ENCODE data around the gene BDH2. TPM values are rescaled to one million over a fixed set of nuclear protein-coding genes. Genes with fewer than 3 reads are reported as not detected.

BDH2 gene
- 7.3 TPM for total RNA-seq

DNA sequence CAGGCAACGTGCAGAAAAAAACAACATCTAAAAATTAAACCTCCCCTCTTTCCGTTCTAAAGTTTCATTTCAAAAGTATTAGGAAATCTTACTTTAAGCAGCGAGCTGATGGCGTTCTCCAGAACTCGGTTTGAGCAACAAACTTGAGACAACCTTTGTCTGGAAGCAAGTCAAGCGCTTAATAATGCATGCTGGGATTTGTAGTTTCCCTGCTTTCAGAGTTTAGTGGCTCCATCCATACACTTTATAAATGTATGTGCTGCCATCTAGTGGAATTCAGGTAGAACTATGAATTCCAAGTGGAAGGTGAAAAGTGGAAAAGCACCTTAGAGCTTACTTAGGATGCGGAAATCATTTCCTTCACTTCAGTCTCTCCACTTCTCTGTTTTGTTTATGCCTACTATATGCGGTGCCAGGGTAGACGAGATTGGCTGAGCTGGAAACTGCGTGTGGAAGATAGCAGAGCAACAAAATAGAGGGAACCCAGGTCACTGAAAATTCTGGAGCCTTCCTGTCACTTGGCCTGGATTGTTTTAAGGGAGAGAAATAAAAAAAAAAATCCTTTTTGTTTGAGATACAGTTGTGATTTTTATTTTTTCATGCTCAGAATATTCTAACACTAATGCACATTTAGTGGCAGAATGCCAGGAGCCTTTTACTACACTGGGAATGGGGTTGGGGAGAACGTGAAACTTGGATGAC lies at the start of gene BDH2:
Gene BDH2 (minus strand): TSS at position 144 of the 702 bp plus-strand sequence. CDS start 3,580 bp downstream, outside the sequence.
- FAIRE-seq (peak; percentile 79), DNase-seq (ENCODE audit: low spot score in 2 of 2) (peak; percentile 41 to 66)

DNA sequence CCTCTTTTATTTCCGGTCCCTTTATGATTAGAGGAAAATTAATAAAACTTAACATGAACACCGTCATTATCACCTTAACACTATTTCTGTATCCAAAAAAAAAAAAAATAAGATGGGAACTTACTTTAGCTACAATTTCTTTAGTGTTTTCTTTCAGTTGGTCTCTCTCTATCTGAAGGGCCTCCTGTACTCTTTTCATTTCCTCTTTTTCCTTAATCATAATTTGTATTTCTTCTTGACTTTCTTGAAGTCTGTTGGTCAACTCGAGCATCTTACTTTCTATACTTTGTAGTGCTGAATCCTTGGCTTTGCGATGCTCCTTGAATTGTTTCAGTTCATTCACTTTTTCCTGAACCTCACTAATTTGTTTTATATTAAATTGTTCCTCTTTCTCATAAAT lies 45.3 kb upstream of the BDH2 start:
- FAIRE-seq (no peak), DNase-seq (ENCODE audit: low spot score in 2 of 2) (no peak)

DNA sequence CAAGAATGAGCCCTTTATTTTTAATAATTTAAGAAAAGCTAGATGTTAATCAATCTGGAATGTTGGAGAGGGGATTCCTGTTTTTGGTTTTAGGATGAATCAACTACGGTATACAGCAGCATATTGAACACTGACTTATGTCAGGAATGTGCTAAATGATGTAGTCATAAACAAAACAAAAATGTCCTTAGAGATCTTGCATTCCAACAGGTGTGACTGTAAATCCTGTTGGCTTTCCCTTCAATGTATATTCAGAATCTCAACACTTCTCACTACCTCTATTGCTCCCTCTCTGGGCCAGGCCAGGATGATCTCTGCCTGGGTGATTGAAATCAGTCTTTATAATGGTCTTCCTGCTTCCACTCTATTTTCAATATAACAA lies 37.8 kb upstream of the BDH2 start:
- DNase-seq (ENCODE audit: low spot score in 2 of 2) (no peak), FAIRE-seq (no peak)

DNA sequence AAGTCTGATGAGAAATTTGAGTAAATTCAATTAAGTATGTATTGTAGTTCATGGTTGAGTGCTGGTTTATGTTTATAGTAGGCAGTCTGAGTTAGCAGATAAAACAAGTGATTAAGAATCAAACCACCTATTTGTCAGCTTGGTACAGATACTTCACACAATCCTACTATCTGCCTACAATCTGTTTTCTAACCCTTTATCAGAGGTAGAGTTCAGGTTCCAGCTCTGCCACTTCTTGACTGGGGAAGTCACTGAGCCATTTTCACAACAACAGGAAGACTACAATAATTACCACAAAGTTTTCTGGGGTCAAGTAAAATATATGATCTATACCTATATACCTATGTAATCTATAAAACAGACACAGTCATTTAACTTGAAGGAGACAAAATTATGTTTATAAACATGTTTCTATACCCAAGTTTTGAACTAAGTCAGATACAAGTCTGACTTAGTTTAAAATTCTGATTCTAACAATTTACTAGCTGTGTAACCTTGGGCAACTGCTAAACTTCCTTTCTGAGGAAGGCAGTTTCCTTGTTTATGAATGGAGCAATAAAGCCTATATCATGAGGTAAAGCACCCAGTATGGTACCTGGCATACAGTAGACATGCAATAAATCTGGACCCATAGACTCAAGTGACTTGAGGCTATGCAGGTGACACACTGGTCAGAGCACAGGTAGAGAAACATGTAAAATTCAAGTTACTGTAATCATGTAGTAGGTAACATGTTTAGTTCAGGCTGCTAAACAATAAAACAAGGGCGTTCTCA lies 37.2 kb upstream of the BDH2 start:
- DNase-seq (ENCODE audit: low spot score in 2 of 2) (no peak), FAIRE-seq (no peak)

DNA sequence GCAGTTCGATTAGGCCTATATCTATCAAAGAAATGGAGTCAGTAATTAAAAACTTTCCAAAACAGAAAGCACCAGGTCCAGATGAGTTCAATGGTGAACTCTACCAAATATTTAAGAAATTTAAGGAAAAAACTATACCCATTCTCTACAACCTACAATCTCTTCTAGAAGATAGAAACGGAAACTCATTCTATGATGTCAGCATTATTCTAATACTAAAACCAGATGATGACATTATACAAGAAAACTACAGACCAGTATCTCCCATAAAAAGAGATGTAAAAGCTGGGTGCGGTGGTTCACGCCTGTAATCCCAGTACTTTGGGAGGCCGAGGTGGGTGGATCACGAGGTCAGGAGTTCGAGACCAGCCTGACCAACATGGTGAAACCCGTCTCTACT lies 29.5 kb upstream of the BDH2 start:
- DNase-seq (ENCODE audit: low spot score in 2 of 2) (no peak), FAIRE-seq (no peak)

DNA sequence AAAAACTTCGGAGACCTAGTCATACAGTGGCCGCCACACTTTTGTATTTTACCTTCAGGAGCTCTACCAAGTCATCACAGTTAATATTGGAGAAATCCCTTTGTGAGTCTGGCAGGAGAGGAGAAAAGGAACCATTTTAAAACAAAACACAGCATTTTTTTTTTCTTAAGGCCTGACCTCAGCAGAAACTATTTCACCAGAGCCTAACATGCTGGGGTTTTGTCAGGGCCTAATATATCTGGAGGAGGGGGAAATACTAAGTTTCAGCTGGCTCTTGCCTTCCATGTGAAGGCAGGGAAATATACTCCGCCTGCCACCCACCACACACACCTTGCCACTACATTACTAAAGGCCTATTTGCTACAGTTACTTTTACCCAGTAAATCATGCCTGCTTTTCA lies 26.5 kb upstream of the BDH2 start:
- DNase-seq (ENCODE audit: low spot score in 2 of 2) (no peak), FAIRE-seq (no peak)

DNA sequence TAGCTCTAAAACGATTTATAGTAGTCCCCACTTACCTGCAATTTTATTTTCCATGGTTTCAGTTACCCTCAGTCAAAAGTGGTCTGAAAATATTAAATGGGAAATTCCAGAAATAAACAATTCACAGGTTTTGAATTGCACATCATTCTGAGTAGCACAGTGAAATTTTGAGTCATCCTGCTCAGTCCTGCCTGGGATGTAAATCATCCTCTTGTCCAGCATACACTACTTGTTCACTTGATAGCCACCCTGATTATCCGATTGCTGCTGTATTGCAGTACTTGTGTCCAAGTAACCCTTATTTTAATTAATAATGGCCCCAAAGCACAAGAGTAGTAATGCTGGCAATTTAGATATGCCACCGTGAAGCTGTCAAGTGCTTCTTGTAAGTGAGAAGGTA lies 23.5 kb upstream of the BDH2 start:
- DNase-seq (ENCODE audit: low spot score in 2 of 2) (no peak), FAIRE-seq (no peak)

DNA sequence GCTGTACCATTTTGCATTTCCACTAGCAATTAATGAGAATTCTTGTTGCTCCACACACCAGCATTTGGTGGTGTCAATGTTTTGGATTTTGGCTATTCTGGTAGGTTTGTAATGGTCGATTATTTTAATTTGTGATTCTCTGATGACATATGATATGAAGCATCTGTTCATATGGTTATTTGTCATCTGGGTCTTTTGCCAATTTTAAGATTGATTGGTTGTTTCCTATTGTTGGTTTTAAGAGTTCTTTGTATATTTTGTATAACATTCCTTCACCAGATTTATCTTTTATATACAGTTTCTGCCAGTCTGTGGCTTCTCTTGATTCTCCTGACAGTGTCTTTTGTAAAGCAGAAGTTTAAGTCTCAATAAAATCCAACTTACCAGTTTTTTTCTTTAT lies 18.5 kb upstream of the BDH2 start:
- FAIRE-seq, result no peak
- no peak for DNase-seq (ENCODE audit: low spot score in 2 of 2)

DNA sequence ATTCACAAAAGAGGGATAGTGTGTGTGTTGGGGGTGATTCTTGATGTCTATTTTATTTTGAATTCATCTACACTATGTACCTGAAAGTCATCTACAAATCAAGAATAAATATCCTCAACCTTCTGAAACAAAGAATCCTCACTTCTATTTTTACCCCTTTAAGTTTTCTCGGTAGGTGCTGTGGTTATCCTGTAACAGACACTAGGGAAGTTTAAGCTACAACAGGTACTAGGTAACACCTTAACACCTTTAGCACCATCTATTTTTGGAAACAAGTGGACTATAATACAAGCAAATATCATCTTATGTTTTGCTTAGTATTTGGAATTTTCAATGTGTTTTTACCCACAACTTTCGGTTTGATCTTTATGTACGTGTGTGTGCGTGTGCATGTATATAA lies 12.0 kb upstream of the BDH2 start:
- no peak for DNase-seq (ENCODE audit: low spot score in 2 of 2)
- FAIRE-seq, result no peak

DNA sequence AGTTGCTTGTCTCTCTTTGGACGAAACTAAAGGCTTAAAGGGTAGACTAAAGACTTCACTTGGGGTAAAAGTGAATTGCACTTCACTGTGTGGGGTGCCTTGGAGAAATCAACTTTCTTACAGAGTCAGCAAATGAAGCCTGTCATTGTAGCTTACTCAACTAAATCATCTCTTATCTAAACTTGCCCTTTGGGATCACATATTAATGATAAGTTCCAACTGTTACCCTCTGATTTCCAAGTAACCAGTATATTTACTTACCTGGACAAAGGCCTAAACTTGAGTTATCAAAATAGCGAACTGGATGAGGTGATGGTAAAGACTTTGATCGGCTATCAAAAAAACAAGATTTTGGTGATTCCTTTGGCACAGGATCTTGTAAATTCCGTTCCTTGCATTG lies 8.9 kb upstream of the BDH2 start:
- FAIRE-seq (no peak), DNase-seq (ENCODE audit: low spot score in 2 of 2) (no peak)

DNA sequence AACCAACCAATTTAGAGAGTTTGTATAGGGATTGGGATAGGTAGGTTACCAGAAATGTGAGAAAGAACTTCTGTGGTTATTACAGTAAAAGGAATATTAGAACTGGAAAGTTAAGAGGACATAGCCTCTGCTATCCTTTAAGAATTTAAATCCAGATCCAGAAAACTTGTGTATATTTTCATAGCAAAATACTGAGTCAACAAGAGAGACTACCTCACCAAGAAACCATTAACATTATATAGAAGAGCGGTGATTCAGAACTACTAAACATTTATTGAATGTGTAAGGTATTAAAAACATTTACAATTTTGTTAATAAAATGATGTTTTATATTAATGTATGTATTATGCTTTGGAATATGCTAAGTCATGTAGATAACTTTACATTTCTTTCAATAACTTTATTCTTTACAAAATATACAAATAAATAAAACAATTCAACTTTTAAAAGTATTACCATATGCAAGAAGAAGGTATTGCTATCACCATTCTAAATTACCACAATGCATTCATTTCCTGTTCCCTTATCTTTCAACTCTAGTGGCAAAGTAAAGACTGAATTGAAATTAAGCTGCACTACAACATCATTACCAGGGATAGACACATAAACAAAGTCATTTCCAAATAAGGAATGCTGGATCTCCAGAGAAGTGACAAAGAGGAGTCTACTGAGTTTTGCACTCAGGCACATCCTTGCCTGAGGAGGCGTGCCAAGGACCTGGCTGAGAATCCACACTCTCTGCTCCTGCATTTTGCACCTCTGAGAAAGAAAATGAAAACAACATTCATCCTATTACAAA lies 6.1 kb upstream of the BDH2 start:
- FAIRE-seq, result no peak

DNA sequence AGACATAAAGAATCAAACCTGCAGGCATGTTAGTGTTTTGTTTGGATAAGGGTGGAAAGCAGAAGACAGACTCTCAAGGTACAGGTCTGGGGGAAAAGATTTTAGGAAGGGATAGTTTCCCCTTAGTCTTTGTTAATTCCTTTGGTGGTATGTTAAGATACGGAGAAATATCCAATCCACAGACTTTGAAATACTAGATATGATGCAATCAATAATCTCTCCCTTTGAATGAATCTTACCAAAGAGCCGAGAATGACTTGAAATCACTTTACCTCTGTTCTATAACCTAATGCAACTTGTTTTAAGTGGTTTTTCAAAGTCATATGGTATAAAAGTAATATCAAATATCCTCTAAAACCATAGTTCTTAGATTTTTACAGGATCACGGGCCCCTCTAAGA lies 5.3 kb upstream of the BDH2 start:
- DNase-seq (ENCODE audit: low spot score in 2 of 2) (no peak), FAIRE-seq (no peak)

More for the DNA sequence above, 6.1 kb upstream of the BDH2 start:
- DNase-seq (ENCODE audit: low spot score in 2 of 2), result no peak

DNA sequence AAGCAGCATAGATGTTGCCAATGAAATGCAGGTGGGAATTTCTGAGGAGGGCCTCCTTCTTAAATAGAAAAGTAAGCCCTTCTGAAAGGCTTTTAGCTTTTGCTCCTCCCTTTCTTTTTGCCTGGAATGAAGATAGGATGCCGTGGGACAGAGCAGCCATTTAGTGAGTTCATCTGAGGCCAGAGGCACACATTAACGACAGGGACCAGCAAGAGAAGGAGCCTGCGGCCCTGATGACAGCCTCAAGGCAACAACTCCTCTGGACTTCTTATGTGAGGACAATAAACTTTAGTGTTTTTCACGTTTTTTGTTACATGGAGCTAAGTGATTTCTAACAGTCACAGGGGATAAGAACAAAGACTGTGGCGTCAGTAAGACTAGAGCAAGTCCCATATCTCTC lies 1.1 kb upstream of the BDH2 start:
- FAIRE-seq (no peak), DNase-seq (ENCODE audit: low spot score in 2 of 2) (no peak)

DNA sequence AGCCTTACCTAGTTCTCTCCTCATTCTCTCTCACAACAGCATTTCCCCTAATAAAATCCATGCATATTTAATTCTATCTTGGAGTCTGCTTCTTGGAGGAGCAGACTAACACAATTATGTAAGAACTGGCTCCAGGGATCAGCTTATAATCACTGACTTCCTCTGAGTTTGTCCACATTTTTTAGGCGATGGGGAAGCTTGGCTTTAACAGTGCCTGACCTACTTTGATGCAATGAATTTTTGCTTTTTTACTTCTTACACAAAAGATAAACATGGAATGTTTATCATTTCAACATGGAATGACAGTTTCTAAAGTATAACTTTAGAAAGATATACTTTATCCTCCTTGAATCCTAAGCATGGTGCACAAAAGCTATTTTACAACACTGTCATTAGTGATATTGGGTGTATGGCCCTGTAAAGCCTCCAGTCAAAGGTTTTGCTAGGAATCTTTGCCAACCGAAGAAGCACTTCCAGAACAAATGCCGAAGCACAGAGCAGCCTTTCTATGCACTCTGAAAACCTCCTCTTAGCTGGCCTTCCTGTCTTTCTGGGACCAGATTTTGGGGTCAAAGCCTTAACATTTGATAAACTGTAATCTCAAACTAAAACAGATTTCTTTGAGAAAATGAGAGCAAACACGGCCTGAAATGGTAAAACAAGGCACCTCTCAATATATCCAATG lies 736 bp downstream of the BDH2 start:
- FAIRE-seq, result no peak
- no peak for DNase-seq (ENCODE audit: low spot score in 2 of 2)

DNA sequence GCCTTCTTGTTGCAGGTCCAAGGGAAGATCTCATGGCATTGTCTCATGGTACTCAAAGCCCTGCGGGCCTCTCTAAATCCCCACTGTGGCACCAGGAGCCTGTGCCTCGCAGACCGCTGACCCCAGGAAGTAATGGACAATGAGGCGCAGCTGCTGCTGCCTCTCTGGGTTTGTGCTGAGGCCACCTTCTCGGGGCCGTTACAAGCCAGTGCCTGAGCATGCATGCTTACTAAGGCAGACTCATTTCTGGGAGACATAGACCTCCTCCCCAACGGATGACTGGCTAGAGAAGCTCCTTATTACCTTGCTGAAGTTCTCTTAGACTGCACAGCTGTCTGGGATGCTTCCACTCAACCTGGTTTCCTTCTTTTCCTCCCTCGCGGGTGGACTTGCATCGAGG lies 1.3 kb downstream of the BDH2 start:
- FAIRE-seq (no peak), DNase-seq (ENCODE audit: low spot score in 2 of 2) (no peak)

DNA sequence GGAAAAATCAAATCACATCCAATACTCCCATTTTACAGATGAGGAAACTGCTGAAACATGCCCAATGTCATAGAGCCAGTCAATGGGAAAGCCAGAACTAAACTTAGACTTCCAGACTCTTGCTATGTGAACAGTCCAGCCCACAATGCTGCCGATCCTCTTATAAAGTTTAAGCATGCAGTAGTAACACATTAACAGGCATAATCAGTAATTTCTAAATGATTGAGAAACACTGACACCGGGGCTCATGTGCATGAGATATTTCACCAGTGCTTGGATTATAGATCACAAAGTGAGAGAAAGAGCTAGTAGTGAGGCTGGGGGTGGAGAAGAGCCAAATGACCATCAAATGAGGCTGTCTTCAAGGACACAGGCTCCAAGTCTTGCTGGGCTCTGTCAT lies 2.5 kb downstream of the BDH2 start:
- DNase-seq (ENCODE audit: low spot score in 2 of 2) (no peak), FAIRE-seq (no peak)

DNA sequence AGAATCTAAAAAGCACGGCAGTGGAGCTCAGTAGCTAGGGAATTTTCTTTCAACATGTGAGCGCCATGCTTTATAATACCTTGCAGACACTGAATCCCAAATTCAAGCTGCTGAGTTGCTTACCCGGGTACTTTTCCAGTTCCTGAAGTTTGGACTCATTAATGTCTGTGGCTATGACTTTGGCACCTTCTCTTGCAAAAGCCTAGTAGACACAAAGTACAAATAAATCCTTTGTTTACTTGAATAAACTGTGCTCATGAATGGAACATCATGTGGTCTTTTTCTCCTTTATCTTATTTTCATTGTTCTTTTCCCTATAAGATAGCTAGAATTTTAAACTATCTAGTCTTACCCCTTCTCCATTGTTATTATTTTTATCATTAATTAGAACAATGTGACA lies 4.6 kb downstream of the BDH2 start:
- no peak for DNase-seq (ENCODE audit: low spot score in 2 of 2)
- no peak for FAIRE-seq

DNA sequence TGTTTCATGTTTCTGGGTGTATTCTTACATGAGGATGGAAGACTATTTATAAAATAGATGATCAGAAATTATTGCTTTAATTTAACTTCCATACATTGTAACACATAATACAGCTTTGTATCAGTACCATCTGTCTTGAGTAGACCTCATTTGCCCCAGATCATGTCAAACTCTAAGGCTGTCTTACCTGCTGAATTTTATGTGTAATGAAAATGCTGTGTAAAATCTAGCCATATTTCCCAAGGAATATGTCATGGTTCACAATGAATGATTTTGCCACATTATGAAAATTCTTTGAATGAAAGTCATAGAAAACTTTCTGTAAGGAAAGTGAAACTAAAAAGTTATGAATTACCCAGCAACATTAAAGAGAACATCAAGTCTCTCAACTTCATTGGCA lies 7.4 kb downstream of the BDH2 start:
- no peak for DNase-seq (ENCODE audit: low spot score in 2 of 2)
- FAIRE-seq, result no peak

DNA sequence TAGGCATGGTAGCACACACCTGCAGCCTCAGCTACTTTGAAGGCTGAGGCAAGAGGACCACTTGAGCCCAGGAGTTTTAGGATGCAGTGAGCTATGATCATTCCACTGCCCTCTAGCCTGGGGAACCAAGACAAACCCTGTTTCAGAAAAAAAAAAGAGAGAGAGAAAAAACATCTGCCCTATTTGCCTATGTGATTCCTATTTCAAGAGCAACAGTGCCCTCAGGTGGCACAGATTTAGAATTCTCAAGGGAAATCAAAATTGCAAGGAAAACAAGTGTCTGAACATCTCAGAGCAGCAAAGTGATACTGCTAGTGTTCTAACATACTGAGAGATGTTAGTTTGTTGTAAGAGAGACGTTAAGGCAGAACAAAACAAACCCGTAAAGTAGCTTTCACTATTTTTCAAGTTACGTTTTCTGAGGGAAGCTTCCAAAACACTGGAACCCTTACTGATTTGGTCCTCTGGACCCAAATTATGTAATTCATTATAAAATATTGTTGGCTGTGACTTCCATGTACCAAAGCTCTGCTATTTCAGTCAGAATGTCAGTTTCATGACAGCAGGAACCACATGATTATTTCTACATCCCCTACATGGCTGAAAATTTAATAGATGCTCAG lies 7.9 kb downstream of the BDH2 start:
- FAIRE-seq (peak; percentile 88), DNase-seq (ENCODE audit: low spot score in 2 of 2) (no peak)

DNA sequence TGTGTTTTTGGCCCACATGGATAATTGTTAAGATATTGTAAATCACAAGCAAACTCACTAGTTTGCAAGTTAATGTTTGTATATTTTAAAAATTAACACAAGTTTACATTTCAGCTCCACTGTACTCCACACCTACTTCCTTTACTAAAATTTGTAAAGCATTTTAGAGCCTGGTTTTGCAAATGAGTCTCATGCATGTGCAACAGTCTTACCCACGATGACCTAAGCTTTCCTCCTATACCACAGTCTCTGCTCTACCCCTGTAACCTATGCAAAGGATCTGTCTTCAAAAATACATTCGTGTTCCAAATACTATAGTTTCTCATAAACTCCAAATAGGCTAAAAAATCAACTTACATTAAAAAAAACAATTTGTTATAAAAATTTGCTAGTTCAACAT lies 10.2 kb downstream of the BDH2 start:
- FAIRE-seq, result no peak

More for the DNA sequence above, 10.2 kb downstream of the BDH2 start:
- DNase-seq (ENCODE audit: low spot score in 2 of 2), result no peak
